GM18951 (cell line): ENCODE measurements around the gene DIAPH1.

Experiments
- POLR2A ChIP-seq: IDR thresholded peaks from 4 replicates; pipeline ENCODE4 v1.6.1; 2011; ENCODE audit warnings: mild to moderate bottlenecking; ENCODE audit not compliant: insufficient read length, insufficient read depth; ENCODE audit errors: extremely low read depth
- in situ Hi-C: fragments of 300-500 bp; cut with MboI; formaldehyde crosslinking; loops from one replicate; pipeline ENCODE4 v1.12.0; 2022; ENCODE audit warnings: low sequenced_read_pairs, mixed read lengths, inconsistent platforms; ENCODE audit not compliant: unreplicated experiment

DIAPH1 gene

GRCh38 chr5:141488591-141489561 lies 129.9 kb downstream of the DIAPH1 start, which contains the start of gene PCDHGC5:
Gene PCDHGC5, plus strand, starts transcription at chr5:141489081. Its CDS starts 160 bp downstream, at chr5:141489241.
- no peak for TF ChIP-seq POLR2A
- in situ Hi-C loops, result no loop called here

- in situ Hi-C loops, result no loop called here
- TF ChIP-seq POLR2A, result no peak
These were observed 131.7 kb downstream of the DIAPH1 start for GRCh38 chr5:141487131-141487530.

- in situ Hi-C loops, result no loop called here
- TF ChIP-seq POLR2A, result no peak
These were observed 132.7 kb downstream of the DIAPH1 start for GRCh38 chr5:141486091-141486490.

- no peak for TF ChIP-seq POLR2A
- in situ Hi-C loops, result no loop called here
These were observed 133.3 kb downstream of the DIAPH1 start for GRCh38 chr5:141485321-141486055.

GRCh38 chr5:141484641-141485311 lies 134.0 kb downstream of the DIAPH1 start, which contains the start of gene PCDHGC4:
Gene PCDHGC4, plus strand, starts transcription at chr5:141485030. Its CDS starts 144 bp downstream, at chr5:141485174.
- TF ChIP-seq POLR2A, result no peak
- in situ Hi-C loops, result no loop called here

- no peak for TF ChIP-seq POLR2A
- in situ Hi-C loops, result no loop called here
These were observed 134.5 kb downstream of the DIAPH1 start for GRCh38 chr5:141484310-141484640.

GRCh38 chr5:141483902-141484301 lies 134.9 kb downstream of the DIAPH1 start:
- in situ Hi-C loops, result no loop called here
- TF ChIP-seq POLR2A, result no peak

- no peak for TF ChIP-seq POLR2A
- in situ Hi-C loops, result no loop called here
These were observed 139.0 kb downstream of the DIAPH1 start for GRCh38 chr5:141479776-141480175.

GRCh38 chr5:141478321-141478945 lies 140.4 kb downstream of the DIAPH1 start:
- in situ Hi-C loops, result no loop called here
- TF ChIP-seq POLR2A, result no peak

- in situ Hi-C loops, result no loop called here
- TF ChIP-seq POLR2A, result no peak
These were observed 141.0 kb downstream of the DIAPH1 start for GRCh38 chr5:141477815-141478214.

GRCh38 chr5:141477044-141477575 lies 141.7 kb downstream of the DIAPH1 start:
- in situ Hi-C loops, result no loop called here
- TF ChIP-seq POLR2A, result no peak

- no peak for TF ChIP-seq POLR2A
- in situ Hi-C loops, result no loop called here
These were observed 142.5 kb downstream of the DIAPH1 start for GRCh38 chr5:141476132-141476911.
